ENCODE measurements around the gene MBOAT7. TPM values are rescaled to one million over a fixed set of nuclear protein-coding genes. Genes with fewer than 3 reads are reported as not detected.

MBOAT7 gene
- polyA plus RNA-seq, 1 donor from 2014 or later: 19.0 TPM

GRCh38 chr19:54125713-54126112 is 63.7 kb downstream of the MBOAT7 start:
- no peak for TF ChIP-seq EZH2 (IDR thresholded peaks at IDR 0.05; ENCODE audit: borderline replicate concordance, insufficient read depth, low read length, poor library complexity, severe bottlenecking)
- TF ChIP-seq SMC3 (conservative IDR thresholded peaks at IDR 0.05; ENCODE audit: poor library complexity): no peak
- TF ChIP-seq MXI1 (conservative IDR thresholded peaks at IDR 0.05; ENCODE audit: poor library complexity, severe bottlenecking): no peak
- Histone ChIP-seq H2AFZ (ENCODE audit: low read depth, low read length) (no peak overlapping the region), H3K27ac (ENCODE audit: low read length) (no peak overlapping the region), H3K36me3 (ENCODE audit: insufficient read depth, low read length) (no peaks in the 10 kb centered on the region), H3K4me3 (ENCODE audit: low read length) (no peak overlapping the region), H3F3A (ENCODE audit: insufficient read depth, low read length, poor library complexity, severe bottlenecking) (no peaks in the 10 kb centered on the region), H3K4me2 (ENCODE audit: low read length) (no peak overlapping the region), H3K9me3 (ENCODE audit: low read length) (no peaks in the 10 kb centered on the region), H3K27me3 (ENCODE audit: insufficient read depth, low read depth, low read length) (no peaks in the 10 kb centered on the region), H3K9ac (ENCODE audit: low read length) (no peak overlapping the region), H3K79me2 (replicated peaks; ENCODE audit: insufficient read depth, low read length) (no peaks in the 10 kb centered on the region), H3K9me2 (ENCODE audit: insufficient read depth, low read length) (no peaks in the 10 kb centered on the region), H4K20me1 (ENCODE audit: insufficient read depth) (no peaks in the 10 kb centered on the region)

DNA sequence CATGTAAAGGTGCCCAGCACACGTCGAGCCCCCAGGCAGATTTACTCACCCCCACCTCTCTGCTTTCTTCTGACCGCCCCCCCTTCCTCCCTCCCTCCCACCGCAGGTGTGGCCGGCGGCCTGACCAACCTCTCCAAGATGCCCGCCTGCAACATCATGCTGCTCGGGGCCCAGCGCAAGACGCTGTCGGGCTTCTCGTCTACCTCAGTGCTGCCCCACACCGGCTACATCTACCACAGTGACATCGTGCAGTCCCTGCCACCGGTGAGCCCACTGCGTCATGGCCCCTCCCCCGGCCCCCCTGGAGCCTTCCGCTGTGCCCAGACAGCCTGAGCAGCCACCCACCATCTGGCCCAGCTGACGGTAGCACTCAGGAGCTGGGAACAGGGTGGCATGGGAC is 65.0 kb downstream of the MBOAT7 start:
- Histone ChIP-seq H3K79me2 (replicated peaks; ENCODE audit: insufficient read depth, low read length) (no peaks in the 10 kb centered on the region), H3K27me3 (ENCODE audit: insufficient read depth, low read depth, low read length) (no peaks in the 10 kb centered on the region), H3K9me3 (ENCODE audit: low read length) (no peaks in the 10 kb centered on the region), H3K36me3 (ENCODE audit: insufficient read depth, low read length) (no peaks in the 10 kb centered on the region), H3F3A (ENCODE audit: insufficient read depth, low read length, poor library complexity, severe bottlenecking) (no peaks in the 10 kb centered on the region), H3K4me3 (ENCODE audit: low read length) (no peak overlapping the region), H3K27ac (ENCODE audit: low read length) (no peak overlapping the region), H2AFZ (ENCODE audit: low read depth, low read length) (no peak overlapping the region), H4K20me1 (ENCODE audit: insufficient read depth) (no peaks in the 10 kb centered on the region), H3K9me2 (ENCODE audit: insufficient read depth, low read length) (no peaks in the 10 kb centered on the region), H3K9ac (ENCODE audit: low read length) (no peak overlapping the region), H3K4me2 (ENCODE audit: low read length) (no peak overlapping the region)
- no peak for TF ChIP-seq CTCF (IDR thresholded peaks at IDR 0.05; ENCODE audit: poor library complexity, severe bottlenecking)
- no peak for TF ChIP-seq SMC3 (conservative IDR thresholded peaks at IDR 0.05; ENCODE audit: poor library complexity)
- TF ChIP-seq, protein P1, sequence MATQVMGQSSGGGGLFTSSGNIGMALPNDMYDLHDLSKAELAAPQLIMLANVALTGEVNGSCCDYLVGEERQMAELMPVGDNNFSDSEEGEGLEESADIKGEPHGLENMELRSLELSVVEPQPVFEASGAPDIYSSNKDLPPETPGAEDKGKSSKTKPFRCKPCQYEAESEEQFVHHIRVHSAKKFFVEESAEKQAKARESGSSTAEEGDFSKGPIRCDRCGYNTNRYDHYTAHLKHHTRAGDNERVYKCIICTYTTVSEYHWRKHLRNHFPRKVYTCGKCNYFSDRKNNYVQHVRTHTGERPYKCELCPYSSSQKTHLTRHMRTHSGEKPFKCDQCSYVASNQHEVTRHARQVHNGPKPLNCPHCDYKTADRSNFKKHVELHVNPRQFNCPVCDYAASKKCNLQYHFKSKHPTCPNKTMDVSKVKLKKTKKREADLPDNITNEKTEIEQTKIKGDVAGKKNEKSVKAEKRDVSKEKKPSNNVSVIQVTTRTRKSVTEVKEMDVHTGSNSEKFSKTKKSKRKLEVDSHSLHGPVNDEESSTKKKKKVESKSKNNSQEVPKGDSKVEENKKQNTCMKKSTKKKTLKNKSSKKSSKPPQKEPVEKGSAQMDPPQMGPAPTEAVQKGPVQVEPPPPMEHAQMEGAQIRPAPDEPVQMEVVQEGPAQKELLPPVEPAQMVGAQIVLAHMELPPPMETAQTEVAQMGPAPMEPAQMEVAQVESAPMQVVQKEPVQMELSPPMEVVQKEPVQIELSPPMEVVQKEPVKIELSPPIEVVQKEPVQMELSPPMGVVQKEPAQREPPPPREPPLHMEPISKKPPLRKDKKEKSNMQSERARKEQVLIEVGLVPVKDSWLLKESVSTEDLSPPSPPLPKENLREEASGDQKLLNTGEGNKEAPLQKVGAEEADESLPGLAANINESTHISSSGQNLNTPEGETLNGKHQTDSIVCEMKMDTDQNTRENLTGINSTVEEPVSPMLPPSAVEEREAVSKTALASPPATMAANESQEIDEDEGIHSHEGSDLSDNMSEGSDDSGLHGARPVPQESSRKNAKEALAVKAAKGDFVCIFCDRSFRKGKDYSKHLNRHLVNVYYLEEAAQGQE (IDR thresholded peaks at IDR 0.05; ENCODE audit: borderline replicate concordance): no peak

DNA sequence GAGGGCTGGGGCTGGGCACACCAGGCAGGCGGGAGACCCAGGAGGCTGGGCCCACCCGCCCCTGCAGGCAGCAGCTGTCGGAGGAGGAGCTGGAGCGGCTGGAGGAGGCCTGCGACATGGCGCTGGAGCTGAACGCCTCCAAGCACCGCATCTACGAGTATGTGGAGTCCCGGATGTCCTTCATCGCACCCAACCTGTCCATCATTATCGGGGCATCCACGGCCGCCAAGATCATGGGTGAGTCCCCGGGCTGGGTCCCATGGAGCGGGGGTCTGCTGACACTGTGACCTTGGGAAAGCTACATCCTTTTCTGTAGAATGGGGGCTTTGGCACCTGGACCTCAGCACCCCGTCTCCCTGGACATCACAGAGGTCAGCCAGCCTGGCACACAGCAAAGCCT is 65.7 kb downstream of the MBOAT7 start:
- Histone ChIP-seq H3K4me3 (ENCODE audit: low read length) (no peak overlapping the region), H3K4me2 (ENCODE audit: low read length) (no peak overlapping the region)

More for the DNA sequence above, 65.7 kb downstream of the MBOAT7 start:
- Histone ChIP-seq H3K9me2 (ENCODE audit: insufficient read depth, low read length) (no peaks in the 10 kb centered on the region), H2AFZ (ENCODE audit: low read depth, low read length) (no peak overlapping the region), H3K9ac (ENCODE audit: low read length) (no peak overlapping the region), H3K9me3 (ENCODE audit: low read length) (no peaks in the 10 kb centered on the region), H3K79me2 (replicated peaks; ENCODE audit: insufficient read depth, low read length) (no peaks in the 10 kb centered on the region), H3F3A (ENCODE audit: insufficient read depth, low read length, poor library complexity, severe bottlenecking) (no peaks in the 10 kb centered on the region), H3K27me3 (ENCODE audit: insufficient read depth, low read depth, low read length) (no peaks in the 10 kb centered on the region), H3K36me3 (ENCODE audit: insufficient read depth, low read length) (no peaks in the 10 kb centered on the region), H3K27ac (ENCODE audit: low read length) (no peak overlapping the region), H4K20me1 (ENCODE audit: insufficient read depth) (no peaks in the 10 kb centered on the region)
- TF ChIP-seq EP300 (conservative IDR thresholded peaks at IDR 0.05; ENCODE audit: poor library complexity, severe bottlenecking): no peak
- no peak for TF ChIP-seq EZH2 (IDR thresholded peaks at IDR 0.05; ENCODE audit: borderline replicate concordance, insufficient read depth, low read length, poor library complexity, severe bottlenecking)
- no peak for TF ChIP-seq SMC3 (conservative IDR thresholded peaks at IDR 0.05; ENCODE audit: poor library complexity)
- no peak for TF ChIP-seq CTCF (IDR thresholded peaks at IDR 0.05; ENCODE audit: poor library complexity, severe bottlenecking)
- no peak for TF ChIP-seq POLR2AphosphoS5 (IDR thresholded peaks at IDR 0.05)
- TF ChIP-seq, protein P1 (IDR thresholded peaks at IDR 0.05; ENCODE audit: borderline replicate concordance): no peak
- no peak for TF ChIP-seq TAF1 (IDR thresholded peaks at IDR 0.05; ENCODE audit: low read depth)
- TF ChIP-seq RAD21 (conservative IDR thresholded peaks at IDR 0.05): no peak
- no peak for TF ChIP-seq MXI1 (conservative IDR thresholded peaks at IDR 0.05; ENCODE audit: poor library complexity, severe bottlenecking)

Data from neural cell (in vitro differentiated cells).